ENCODE results near the gene CD63. TPM values are rescaled to one million over a fixed set of nuclear protein-coding genes. Genes with fewer than 3 reads are reported as not detected.
"Not testable (repeated sequence)": the region's sequence is repeated elsewhere in the genome, so short reads cannot be mapped to it uniquely, and the experiment has no call there.

The CD63 gene
- total and polyA plus RNA-seq, 8 donors, result 71.2 to 1,329 (median 464) TPM

- peaks cover 33 to 92% (median 83%) of the 10 kb centered on the region in 4 donors for H3K36me3 ChIP-seq
- H3K9me3 ChIP-seq, result no peaks in the 10 kb centered on the region
- H3K27ac ChIP-seq, result no peak overlapping the region
- H3K4me3 ChIP-seq, result no peak overlapping the region
- no peaks in the 10 kb centered on the region for H3K4me1 ChIP-seq
- no peak for DNase-seq
- H3K27me3 ChIP-seq, result no peaks in the 10 kb centered on the region
- 87 to 95% (median 93%) methylated on average over 6 of the region's 6 CpGs for WGBS, 5 donors
- intact Hi-C loops (cut with DNase I; ENCODE audit: low total_unique reads), result no loop called here
- TF ChIP-seq POLR2AphosphoS5 (IDR thresholded peaks at IDR 0.05) (no peak), POLR2A (IDR thresholded peaks at IDR 0.05) (no peak), CTCF (IDR thresholded peaks at IDR 0.05) (no peak), EP300 (IDR thresholded peaks at IDR 0.05) (no peak)
Observed at GRCh38 chr12:55760663-55761062, 31.9 kb upstream of the CD63 start.

GRCh38 chr12:55758575-55758974 is 29.8 kb upstream of the CD63 start:
- DNase-seq; H3K27me3 ChIP-seq; intact Hi-C loops (cut with DNase I; ENCODE audit: low total_unique reads); H3K4me1 ChIP-seq; H3K4me3 ChIP-seq; H3K9me3 ChIP-seq; H3K27ac ChIP-seq: not testable (repeated sequence)
- peaks cover 33 to 99% (median 94%) of the 10 kb centered on the region in 4 donors for H3K36me3 ChIP-seq
- WGBS, 5 donors, result 95 to 100% (median 99%) methylated on average over 4 of the region's 4 CpGs

GRCh38 chr12:55757701-55758100 is 28.9 kb upstream of the CD63 start:
- intact Hi-C loops (cut with DNase I; ENCODE audit: low total_unique reads), result no loop called here
- WGBS, 5 donors, result 77 to 84% (median 81%) methylated on average over 2 of the region's 2 CpGs
- no peak overlapping the region for H3K27ac ChIP-seq
- no peak overlapping the region for H3K4me3 ChIP-seq
- H3K27me3 ChIP-seq, result no peaks in the 10 kb centered on the region
- DNase-seq, result no peak
- peaks cover 40 to 99% (median 94%) of the 10 kb centered on the region in 4 donors for H3K36me3 ChIP-seq
- TF ChIP-seq EP300 (IDR thresholded peaks at IDR 0.05), result no peak
- no peak for TF ChIP-seq POLR2A (IDR thresholded peaks at IDR 0.05)
- no peak for TF ChIP-seq CTCF (IDR thresholded peaks at IDR 0.05)
- TF ChIP-seq POLR2AphosphoS5 (IDR thresholded peaks at IDR 0.05), result no peak
- no peaks in the 10 kb centered on the region for H3K9me3 ChIP-seq
- no peaks in the 10 kb centered on the region for H3K4me1 ChIP-seq

- H3K9me3 ChIP-seq, result no peaks in the 10 kb centered on the region
- intact Hi-C loops (cut with DNase I; ENCODE audit: low total_unique reads), result no loop called here
- TF ChIP-seq POLR2AphosphoS5 (IDR thresholded peaks at IDR 0.05) (no peak), EP300 (IDR thresholded peaks at IDR 0.05) (no peak), CTCF (IDR thresholded peaks at IDR 0.05) (no peak), POLR2A (IDR thresholded peaks at IDR 0.05) (no peak)
- WGBS, 5 donors, result 62 to 81% (median 68%) methylated on average over 2 of the region's 2 CpGs
- no peak overlapping the region for H3K4me3 ChIP-seq
- no peak for DNase-seq
- no peak overlapping the region for H3K27ac ChIP-seq
- peaks cover 48 to 98% (median 97%) of the 10 kb centered on the region in 4 donors for H3K36me3 ChIP-seq
- H3K27me3 ChIP-seq, result no peaks in the 10 kb centered on the region
- H3K4me1 ChIP-seq, result no peaks in the 10 kb centered on the region
Observed at GRCh38 chr12:55755246-55755645, 26.4 kb upstream of the CD63 start.

GRCh38 chr12:55748230-55748993 is 19.6 kb upstream of the CD63 start:
- H3K4me3 ChIP-seq, result no peak overlapping the region
- no peaks in the 10 kb centered on the region for H3K9me3 ChIP-seq
- peaks cover 0 to 25% (median 0%) of the 10 kb centered on the region in 3 donors for H3K27me3 ChIP-seq
- intact Hi-C loops (cut with DNase I; ENCODE audit: low total_unique reads), result loop anchor here (10.0 kb wide), 1 partner anchor 46 kb away; no protein-coding TSS in a partner anchor
- peaks cover 13 to 45% (median 38%) of the 10 kb centered on the region in 4 donors for H3K36me3 ChIP-seq
- peaks cover 14 to 34% (median 29%) of the 10 kb centered on the region in 4 donors for H3K4me1 ChIP-seq
- TF ChIP-seq EP300 (IDR thresholded peaks at IDR 0.05) (no peak), POLR2AphosphoS5 (IDR thresholded peaks at IDR 0.05) (no peak), CTCF (IDR thresholded peaks at IDR 0.05) (no peak), POLR2A (IDR thresholded peaks at IDR 0.05) (no peak)
- 85 to 91% (median 90%) methylated on average over 18 of the region's 18 CpGs for WGBS, 5 donors
- no peak overlapping the region for H3K27ac ChIP-seq
- DNase-seq, result no peak

Data from stomach (tissue), 9 donors.